ENCODE results near the gene UTP25.
A peak's percentile ranks its signal among the peaks of the same experiment; 100 is the strongest.

Gene UTP25

GRCh38 chr1:209805341-209805781, 22.4 kb upstream of the UTP25 start:
- Histone ChIP-seq H3K4me1 (peaks cover 41% of the 10 kb centered on the region), H3K9me3 (no peaks in the 10 kb centered on the region)
- no peak for DNase-seq

GRCh38 chr1:209805875-209806760, 21.7 kb upstream of the UTP25 start, which contains the start of gene IRF6:
IRF6 (minus strand) TSS chr1:209806142; CDS start chr1:209801413, 4,729 bp downstream.
- H3K9me3 ChIP-seq = no peaks in the 10 kb centered on the region
- no peak within 1 kb of the TSS for H3K4me3 ChIP-seq (ENCODE audit: low read depth, low read length)
- no peaks in the 10 kb centered on the region for H3K36me3 ChIP-seq
- H3K4me1 ChIP-seq = peaks cover 44% of the 10 kb centered on the region
- TF ChIP-seq, protein P1, sequence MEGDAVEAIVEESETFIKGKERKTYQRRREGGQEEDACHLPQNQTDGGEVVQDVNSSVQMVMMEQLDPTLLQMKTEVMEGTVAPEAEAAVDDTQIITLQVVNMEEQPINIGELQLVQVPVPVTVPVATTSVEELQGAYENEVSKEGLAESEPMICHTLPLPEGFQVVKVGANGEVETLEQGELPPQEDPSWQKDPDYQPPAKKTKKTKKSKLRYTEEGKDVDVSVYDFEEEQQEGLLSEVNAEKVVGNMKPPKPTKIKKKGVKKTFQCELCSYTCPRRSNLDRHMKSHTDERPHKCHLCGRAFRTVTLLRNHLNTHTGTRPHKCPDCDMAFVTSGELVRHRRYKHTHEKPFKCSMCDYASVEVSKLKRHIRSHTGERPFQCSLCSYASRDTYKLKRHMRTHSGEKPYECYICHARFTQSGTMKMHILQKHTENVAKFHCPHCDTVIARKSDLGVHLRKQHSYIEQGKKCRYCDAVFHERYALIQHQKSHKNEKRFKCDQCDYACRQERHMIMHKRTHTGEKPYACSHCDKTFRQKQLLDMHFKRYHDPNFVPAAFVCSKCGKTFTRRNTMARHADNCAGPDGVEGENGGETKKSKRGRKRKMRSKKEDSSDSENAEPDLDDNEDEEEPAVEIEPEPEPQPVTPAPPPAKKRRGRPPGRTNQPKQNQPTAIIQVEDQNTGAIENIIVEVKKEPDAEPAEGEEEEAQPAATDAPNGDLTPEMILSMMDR (IDR thresholded peaks at IDR 0.05; ENCODE audit: low read depth, low read length) = no peak
- no peak for DNase-seq
- no peaks in the 10 kb centered on the region for H3K27me3 ChIP-seq

More at GRCh38 chr1:209805341-209805781, 22.4 kb upstream of the UTP25 start:
- Histone ChIP-seq H3K36me3 (no peaks in the 10 kb centered on the region), H3K27me3 (no peaks in the 10 kb centered on the region), H3K4me3 (ENCODE audit: low read depth, low read length) (no peak overlapping the region)
- TF ChIP-seq, protein P1 (IDR thresholded peaks at IDR 0.05; ENCODE audit: low read depth, low read length) = no peak

DNA sequence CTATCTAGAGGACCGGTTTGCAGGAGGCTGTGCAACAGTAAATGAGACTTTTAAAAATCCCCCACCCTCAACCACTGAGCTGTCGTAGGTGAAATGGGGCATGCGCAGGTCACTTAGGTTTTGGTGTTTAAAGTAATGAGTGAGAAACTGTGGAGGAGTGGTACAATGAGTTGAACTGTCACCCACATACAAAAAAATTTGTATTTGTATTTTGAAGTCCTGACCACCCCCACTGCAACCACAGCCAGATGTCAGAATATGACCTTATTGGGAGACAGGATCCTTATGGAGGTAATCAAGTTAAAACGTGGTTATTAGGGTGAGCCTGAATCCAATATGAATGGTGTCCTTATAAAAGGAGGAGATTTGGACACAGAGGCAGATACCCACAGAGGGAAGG, 20.3 kb upstream of the UTP25 start:
- Histone ChIP-seq H3K27me3 (no peaks in the 10 kb centered on the region), H3K36me3 (no peaks in the 10 kb centered on the region), H3K4me3 (ENCODE audit: low read depth, low read length) (no peak overlapping the region), H3K9me3 (no peaks in the 10 kb centered on the region), H3K4me1 (peaks cover 36% of the 10 kb centered on the region)
- TF ChIP-seq, protein P1 (IDR thresholded peaks at IDR 0.05; ENCODE audit: low read depth, low read length) = no peak
- DNase-seq = no peak

DNA sequence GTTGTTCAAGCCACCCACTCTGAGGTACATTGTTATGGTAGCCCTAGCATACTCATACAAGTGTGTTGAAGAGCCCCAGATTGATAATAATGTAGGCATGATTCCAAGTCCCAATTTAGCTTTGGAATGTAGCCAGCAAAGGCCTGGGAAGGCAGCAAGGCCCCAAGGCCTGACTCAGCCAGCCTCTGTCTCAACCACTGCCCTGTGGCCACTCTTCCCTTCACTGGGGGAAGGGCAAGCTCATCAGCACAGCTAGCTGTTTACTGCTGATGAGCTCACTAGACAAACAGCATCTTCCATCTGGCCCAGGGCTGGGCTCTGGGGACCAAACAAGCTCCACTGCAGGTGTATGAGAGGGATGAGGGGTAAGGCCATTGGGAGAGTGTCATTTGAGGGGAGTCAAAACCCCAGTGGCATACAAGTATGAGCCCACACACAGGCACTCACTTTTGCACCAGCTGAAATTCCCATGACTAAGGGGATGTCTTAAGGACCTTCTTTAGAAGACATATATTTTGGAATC, 19.7 kb upstream of the UTP25 start:
- DNase-seq = peak; percentile 93

GRCh38 chr1:209809611-209810010, 18.2 kb upstream of the UTP25 start:
- TF ChIP-seq, protein P1 (IDR thresholded peaks at IDR 0.05; ENCODE audit: low read depth, low read length) = no peak
- Histone ChIP-seq H3K27me3 (no peaks in the 10 kb centered on the region), H3K4me3 (ENCODE audit: low read depth, low read length) (no peak overlapping the region), H3K36me3 (no peaks in the 10 kb centered on the region), H3K9me3 (no peaks in the 10 kb centered on the region), H3K4me1 (peaks cover 28% of the 10 kb centered on the region)
- DNase-seq = no peak

More for the DNA sequence above, 19.7 kb upstream of the UTP25 start:
- H3K4me1 ChIP-seq = peaks cover 31% of the 10 kb centered on the region
- H3K9me3 ChIP-seq = no peaks in the 10 kb centered on the region
- TF ChIP-seq, protein P1 (IDR thresholded peaks at IDR 0.05; ENCODE audit: low read depth, low read length) = no peak
- H3K4me3 ChIP-seq (ENCODE audit: low read depth, low read length) = no peak overlapping the region
- H3K36me3 ChIP-seq = no peaks in the 10 kb centered on the region
- H3K27me3 ChIP-seq = no peaks in the 10 kb centered on the region

GRCh38 chr1:209810783-209811182, 17.0 kb upstream of the UTP25 start:
- Histone ChIP-seq H3K9me3 (no peaks in the 10 kb centered on the region), H3K4me1 (peaks cover 28% of the 10 kb centered on the region), H3K4me3 (ENCODE audit: low read depth, low read length) (no peak overlapping the region), H3K27me3 (no peaks in the 10 kb centered on the region), H3K36me3 (no peaks in the 10 kb centered on the region)
- TF ChIP-seq, protein P1 (IDR thresholded peaks at IDR 0.05; ENCODE audit: low read depth, low read length) = no peak
- DNase-seq = peak; percentile 56

Measured in BE2C (cell line).